Measurements from ENCODE around the gene MDH2.
"Not testable (repeated sequence)": the region's sequence is repeated elsewhere in the genome, so short reads cannot be mapped to it uniquely, and the experiment has no call there.

Gene MDH2

DNA sequence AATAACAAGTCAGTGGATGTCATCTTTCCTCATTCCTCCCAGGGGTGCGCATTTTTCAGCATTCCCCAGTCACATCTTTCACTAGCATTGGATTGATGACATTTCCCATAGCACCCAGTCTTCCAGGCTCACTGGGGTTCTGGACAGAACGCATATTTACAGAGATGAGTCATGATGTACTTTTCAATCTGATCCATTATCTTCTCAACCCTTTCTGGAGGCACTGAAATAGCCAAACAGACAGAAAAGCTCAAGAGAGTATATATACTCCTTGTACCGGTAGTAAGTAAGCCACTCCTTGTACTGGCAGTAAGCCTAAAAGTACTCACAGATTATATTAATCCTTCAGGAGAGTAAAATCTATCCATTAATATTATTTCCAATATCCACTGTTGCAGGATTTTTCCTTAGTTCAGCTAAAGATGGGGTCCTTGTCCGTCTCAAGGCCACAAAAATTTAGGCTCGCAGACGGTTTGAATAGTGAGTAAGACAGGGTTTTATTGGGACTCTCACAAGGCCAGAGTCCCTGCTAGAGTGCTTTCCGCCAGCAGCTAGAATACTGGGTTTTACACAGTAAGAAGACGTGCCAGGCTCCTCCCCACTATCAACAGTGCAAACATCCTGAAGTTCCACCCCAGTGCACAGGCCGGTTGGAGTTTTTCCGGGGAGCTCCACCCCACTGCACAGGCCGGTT lies 60.8 kb downstream of the MDH2 start:
- no peak for DNase-seq (ENCODE audit: low read depth, low spot score)

DNA sequence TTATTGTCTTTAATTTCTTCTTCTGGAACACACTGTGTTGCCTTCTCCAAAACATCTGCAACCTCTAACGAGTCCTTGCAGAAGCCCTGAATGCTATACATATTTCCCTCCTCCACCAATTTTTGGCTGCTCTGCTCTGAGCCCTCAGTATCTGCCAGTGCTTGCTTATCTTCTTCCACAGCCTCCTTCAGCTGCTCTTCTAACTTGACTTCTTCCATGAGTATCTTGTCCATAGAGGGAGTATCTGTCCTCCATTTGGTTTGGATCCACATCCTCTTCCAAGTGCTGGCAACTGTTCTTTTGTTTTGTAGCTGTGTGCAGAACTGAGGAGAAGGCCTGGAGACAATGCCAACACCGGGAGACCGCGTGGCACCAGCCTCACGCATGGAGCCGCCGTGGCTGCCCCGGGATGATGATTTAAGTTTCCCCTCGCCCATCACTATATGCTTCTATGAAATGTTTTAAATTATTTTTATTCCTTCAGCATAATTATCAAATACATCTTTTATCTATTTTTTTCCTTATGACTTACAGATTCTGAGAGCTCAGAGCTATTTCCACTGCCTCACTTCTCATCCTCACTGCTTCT lies 65.2 kb downstream of the MDH2 start:
- DNase-seq (ENCODE audit: low read depth, low spot score), result not testable (repeated sequence)

DNA sequence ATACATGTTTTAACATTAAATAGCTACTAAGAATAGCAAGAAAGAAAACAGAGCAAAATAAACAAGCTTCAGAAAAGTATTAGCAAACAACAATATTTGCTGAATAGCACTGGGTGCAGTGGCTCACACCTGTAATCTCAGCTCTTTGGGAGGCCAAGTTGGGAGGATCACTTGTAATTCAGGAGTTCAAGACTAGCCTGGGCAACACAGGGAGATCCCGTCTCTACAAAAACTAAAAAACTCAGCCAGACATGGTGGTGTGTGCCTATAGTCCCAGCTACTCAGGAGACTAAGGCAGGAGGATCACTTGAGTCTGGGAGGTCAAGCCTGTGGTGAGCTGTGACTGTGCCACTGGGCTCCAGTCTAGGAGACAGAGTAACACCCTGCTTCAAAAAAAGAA lies 66.8 kb downstream of the MDH2 start:
- DNase-seq (ENCODE audit: low read depth, low spot score), result not testable (repeated sequence)

All from brain pericyte (primary cell).